Astrocyte of the cerebellum (primary cell): ENCODE data around the gene ABCF2.

Experiments used
- DNase-seq: peaks from one replicate; pipeline ENCODE4 v3.0.0-alpha.2; 2011; ENCODE audit warnings: low read depth
- H3K4me3 ChIP-seq: 2 replicates; pipeline ENCODE4 v1.5.1; 2011; ENCODE audit warnings: mild to moderate bottlenecking, low read depth, low read length, moderate library complexity
- CTCF ChIP-seq: IDR thresholded peaks from 2 replicates; pipeline ENCODE4 v1.5.1; 2012; ENCODE audit warnings: low read length, low read depth, moderate library complexity, mild to moderate bottlenecking; ENCODE audit errors: missing control alignments
- in situ Hi-C: cut with HindIII; loops from 2 replicates; pipeline ENCODE4 v1.10.0; 2017; ENCODE audit warnings: low sequenced_read_pairs

The ABCF2 gene

GRCh38 chr7:151205730-151206129 is 21.3 kb downstream of the ABCF2 start:
- in situ Hi-C loops = loop anchor here (5.0 kb wide), 1 partner anchor 38 kb away; the partner anchor contains the start of gene GBX1

GRCh38 chr7:151204383-151205032 is 22.5 kb downstream of the ABCF2 start:
- no peak for DNase-seq
- TF ChIP-seq CTCF = no peak
- in situ Hi-C loops = loop anchor here (5.0 kb wide), 1 partner anchor 37 kb away; the partner anchor contains the start of gene GBX1
- H3K4me3 ChIP-seq = no peak overlapping the region

More at GRCh38 chr7:151205730-151206129, 21.3 kb downstream of the ABCF2 start:
- TF ChIP-seq CTCF = no peak
- H3K4me3 ChIP-seq = no peak overlapping the region
- no peak for DNase-seq

GRCh38 chr7:151202836-151203235 is 24.2 kb downstream of the ABCF2 start:
- no peak for TF ChIP-seq CTCF
- in situ Hi-C loops = no loop called here
- no peak for DNase-seq
- no peak overlapping the region for H3K4me3 ChIP-seq

- H3K4me3 ChIP-seq = no peak overlapping the region
- no peak for DNase-seq
- in situ Hi-C loops = no loop called here
- no peak for TF ChIP-seq CTCF
Observed at GRCh38 chr7:151201751-151202150, 25.3 kb downstream of the ABCF2 start.

GRCh38 chr7:151201344-151201743 is 25.7 kb downstream of the ABCF2 start:
- in situ Hi-C loops = no loop called here
- no peak overlapping the region for H3K4me3 ChIP-seq
- no peak for DNase-seq
- TF ChIP-seq CTCF = no peak

GRCh38 chr7:151198945-151199848 is 27.8 kb downstream of the ABCF2 start:
- no peak for TF ChIP-seq CTCF
- no peak for DNase-seq
- in situ Hi-C loops = no loop called here
- no peak overlapping the region for H3K4me3 ChIP-seq
